OCI-LY7 (cell line): ENCODE measurements around the gene DGLUCY. TPM values are rescaled to one million over a fixed set of nuclear protein-coding genes. Genes with fewer than 3 reads are reported as not detected.
"Not testable (repeated sequence)": the region's sequence is repeated elsewhere in the genome, so short reads cannot be mapped to it uniquely, and the experiment has no call there.

Source experiments
- BruUV-seq: library from RNA; stranded (reverse); fragments of 400-500 nt; replicated peaks from 2 replicates; lab custom pipeline; 2021; lab: Mats Ljungman, UMichigan
- CTCF ChIA-PET: fragments of 300-600 bp; sonication (Branson Sonifier 250); formaldehyde crosslinking; loops from one replicate; lab custom pipeline; 2022; ENCODE audit warnings: antibody characterized with exemption; ENCODE audit not compliant: unreplicated experiment; lab: Charles Lee
- POLR2A ChIA-PET: fragments of 300-600 bp; sonication (Branson Sonifier 250); formaldehyde crosslinking; loops from one replicate; lab custom pipeline; 2022; ENCODE audit warnings: antibody characterized with exemption; lab: Charles Lee
- DNase-seq: peaks from one replicate; pipeline ENCODE4 v3.0.0-alpha.2; 2015; ENCODE audit warnings: low spot score
- H2AFZ ChIP-seq: fragments of 200-600 bp; sonication (generic), shearing (Covaris generic); 2 replicates; pipeline ENCODE4 v1.6.1; 2014; ENCODE audit warnings: mild to moderate bottlenecking, antibody characterized with exemption, low read length, moderate library complexity
- H3K27ac ChIP-seq: fragments of 200-600 bp; sonication (generic); 2 replicates; pipeline ENCODE4 v1.5.1; 2014; ENCODE audit warnings: mixed run types, low read depth, mild to moderate bottlenecking, moderate library complexity, low read length, inconsistent platforms; ENCODE audit not compliant: poor library complexity, severe bottlenecking
- H3K36me3 ChIP-seq: fragments of 200-600 bp; sonication (generic); 2 replicates; pipeline ENCODE4 v1.6.1; 2014; ENCODE audit warnings: mild to moderate bottlenecking, antibody characterized with exemption, low read length, moderate library complexity, mixed read lengths; ENCODE audit not compliant: insufficient read depth
- H3K4me1 ChIP-seq: fragments of 200-600 bp; sonication (generic); 2 replicates; pipeline ENCODE4 v1.5.1; 2014; ENCODE audit warnings: mild to moderate bottlenecking, low read length; ENCODE audit not compliant: insufficient read depth, poor library complexity, severe bottlenecking
- H3K4me2 ChIP-seq: fragments of 200-600 bp; sonication (generic); 2 replicates; pipeline ENCODE4 v1.6.1; 2014; ENCODE audit warnings: mild to moderate bottlenecking, low read length
- H3K4me3 ChIP-seq: fragments of 200-600 bp; sonication (generic); 2 replicates; pipeline ENCODE4 v1.5.1; 2014; ENCODE audit warnings: mild to moderate bottlenecking, low read depth, low read length; ENCODE audit not compliant: poor library complexity, severe bottlenecking
- H3K79me2 ChIP-seq: fragments of 200-600 bp; sonication (generic); 2 replicates; pipeline ENCODE4 v1.6.1; 2016; ENCODE audit warnings: low read depth, mild to moderate bottlenecking, low read length, moderate library complexity, mixed read lengths; ENCODE audit not compliant: insufficient read depth
- H3K9me2 ChIP-seq: fragments of 200-600 bp; sonication (generic); 2 replicates; pipeline ENCODE4 v1.6.1; 2016; ENCODE audit warnings: mild to moderate bottlenecking, low read length, mixed read lengths; ENCODE audit not compliant: insufficient read depth
- H3K9me3 ChIP-seq: fragments of 200-600 bp; sonication (generic); 2 replicates; pipeline ENCODE4 v1.6.1; 2014; ENCODE audit warnings: mild to moderate bottlenecking, mixed run types, low read length, mixed read lengths
- H4K20me1 ChIP-seq: fragments of 200-600 bp; sonication (generic); 2 replicates; pipeline ENCODE4 v1.6.1; 2014; ENCODE audit warnings: mild to moderate bottlenecking, antibody characterized with exemption, low read length, moderate library complexity, mixed read lengths; ENCODE audit not compliant: insufficient read depth
- CTCF ChIP-seq: fragments of 200-600 bp; sonication (generic); conservative IDR thresholded peaks from 2 replicates; pipeline ENCODE4 v1.5.1; 2014; ENCODE audit warnings: mild to moderate bottlenecking, antibody characterized with exemption, low read length, moderate library complexity, mixed read lengths
- EZH2phosphoT487 ChIP-seq: fragments of 200-600 bp; sonication (generic); IDR thresholded peaks from 2 replicates; pipeline ENCODE4 v1.6.1; 2018; ENCODE audit warnings: low read depth, borderline replicate concordance, mild to moderate bottlenecking, mixed run types, antibody characterized with exemption, low read length, moderate library complexity, mixed read lengths
- intact Hi-C: fragments of 100-400 bp; cut with micrococcal nuclease; formaldehyde crosslinking; loops from one replicate; pipeline ENCODE4 v1.10.0; 2022; ENCODE audit not compliant: unreplicated experiment
- total RNA-seq, 2 experiments: library from RNA; depleted of rRNA in 1 of 2; stranded (reverse); fragments of >200 nt in 1 of 2; shearing (Covaris generic) in 1 of 2; gene quantifications; 2 replicates each; pipeline ENCODE4 v1.2.3, GENCODE V29; 2014 to 2022

Gene DGLUCY
- total RNA-seq, 2 experiments from 2014 or later: 37.6 to 56.8 TPM

GRCh38 chr14:91094772-91095171, 19.1 kb upstream of the DGLUCY start:
- Histone ChIP-seq H2AFZ (no peak overlapping the region), H3K36me3 (no peaks in the 10 kb centered on the region), H3K4me2 (no peak overlapping the region), H3K9me3 (no peaks in the 10 kb centered on the region), H3K4me3 (no peak overlapping the region), H3K4me1 (no peaks in the 10 kb centered on the region), H3K27ac (no peak overlapping the region), H4K20me1 (no peaks in the 10 kb centered on the region), H3K79me2 (no peaks in the 10 kb centered on the region), H3K9me2 (no peaks in the 10 kb centered on the region)
- TF ChIP-seq EZH2phosphoT487: no peak
- TF ChIP-seq CTCF: no peak
- intact Hi-C loops: no loop called here
- BruUV-seq: no TSS peak
- ChIA-PET CTCF (no interaction called here), POLR2A (interaction anchor here (0.6 to 1.0 kb wide), 4 partner anchors 15 to 42 kb away, joined by 3 to 4 read pairs (median 4); partner anchors contain the start of gene DGLUCY)
- DNase-seq: no peak

- H3K27ac ChIP-seq: no peak overlapping the region
- ChIA-PET CTCF (no interaction called here), POLR2A (interaction anchor here (0.6 kb wide), 1 partner anchor 43 kb away, joined by 3 read pairs; no protein-coding TSS in a partner anchor)
- intact Hi-C loops: no loop called here
- H3K4me1 ChIP-seq: no peaks in the 10 kb centered on the region
- no peaks in the 10 kb centered on the region for H4K20me1 ChIP-seq
- H2AFZ ChIP-seq: no peak overlapping the region
- no peaks in the 10 kb centered on the region for H3K9me3 ChIP-seq
- TF ChIP-seq EZH2phosphoT487 (no peak), CTCF (no peak)
- H3K4me3 ChIP-seq: no peak overlapping the region
- no peaks in the 10 kb centered on the region for H3K9me2 ChIP-seq
- no peaks in the 10 kb centered on the region for H3K36me3 ChIP-seq
- DNase-seq: no peak
- no peak overlapping the region for H3K4me2 ChIP-seq
- no peaks in the 10 kb centered on the region for H3K79me2 ChIP-seq
- no TSS peak for BruUV-seq
Observed at GRCh38 chr14:91095178-91095577, 18.7 kb upstream of the DGLUCY start.

GRCh38 chr14:91097657-91098056, 16.2 kb upstream of the DGLUCY start:
- H3K79me2 ChIP-seq, H3K9me2 ChIP-seq, BruUV-seq, H3K27ac ChIP-seq, intact Hi-C loops, H3K4me3 ChIP-seq, H3K4me2 ChIP-seq, H2AFZ ChIP-seq, H3K9me3 ChIP-seq, DNase-seq, H4K20me1 ChIP-seq, H3K4me1 ChIP-seq, H3K36me3 ChIP-seq, CTCF ChIA-PET: not testable (repeated sequence)
- POLR2A ChIA-PET: interaction anchor here (0.6 to 0.7 kb wide), 3 partner anchors 16 to 31 kb away, joined by 4 read pairs; no protein-coding TSS in a partner anchor
